Activated CD8-positive, alpha-beta T cell treated with anti-CD3 and anti-CD28 coated beads for 36 hours (primary cell): Measurements from ENCODE around the gene ZNF652. TPM values are rescaled to one million over a fixed set of nuclear protein-coding genes. Genes with fewer than 3 reads are reported as not detected.

ENCODE experiments used
- ATAC-seq: fragments of 200-7000 bp; cut with Tn5 transposase; one replicate; pipeline ENCODE4 v1.10.0; 2021; ENCODE audit warnings: mild to moderate bottlenecking, moderate library complexity
- CTCF ChIA-PET: fragments of 350-600 bp; sonication (Branson Sonifier 250); formaldehyde crosslinking; loops from one replicate; lab custom pipeline; 2021; ENCODE audit warnings: antibody characterized with exemption; lab: Charles Lee
- POLR2A ChIA-PET: fragments of 350-600 bp; sonication (Branson Sonifier 250); formaldehyde crosslinking; loops from one replicate; lab custom pipeline; 2021; ENCODE audit warnings: antibody characterized with exemption; lab: Charles Lee
- DNase-seq: peaks from one replicate; pipeline ENCODE4 v3.0.0-alpha.2; 2020
- H3K27ac Mint-ChIP-seq: one replicate; pipeline ENCODE4 v1.8.0; 2021; ENCODE audit warnings: mild to moderate bottlenecking, mixed read lengths
- H3K27me3 Mint-ChIP-seq: one replicate; pipeline ENCODE4 v1.8.0; 2021; ENCODE audit warnings: mixed read lengths
- H3K36me3 Mint-ChIP-seq: one replicate; pipeline ENCODE4 v1.8.0; 2021; ENCODE audit warnings: low read depth, mixed read lengths
- H3K4me1 Mint-ChIP-seq: one replicate; pipeline ENCODE4 v1.8.0; 2021; ENCODE audit warnings: low read depth, mixed read lengths
- H3K4me3 Mint-ChIP-seq: one replicate; pipeline ENCODE4 v1.8.0; 2021; ENCODE audit warnings: mild to moderate bottlenecking, moderate library complexity, mixed read lengths
- H3K9me3 Mint-ChIP-seq: one replicate; pipeline ENCODE4 v1.8.0; 2021; ENCODE audit warnings: mixed read lengths
- CTCF ChIP-seq: fragments of 200-600 bp; IDR thresholded peaks from one replicate; pipeline ENCODE4 v1.8.0; 2022; ENCODE audit warnings: antibody characterized with exemption, mild to moderate bottlenecking
- intact Hi-C: fragments of 100-400 bp; cut with micrococcal nuclease; formaldehyde crosslinking; loops from one replicate; pipeline ENCODE4 v1.10.0; 2022
- total RNA-seq, 2 experiments: library from RNA; stranded (reverse); gene quantifications; one replicate each; pipeline ENCODE4 v1.2.3, GENCODE V29; 2021

Gene ZNF652
- total RNA-seq, 2 experiments from 2014 or later, result 6.4 to 6.7 TPM

- H3K4me1 Mint-ChIP-seq, result peaks cover 6% of the 10 kb centered on the region
- H3K27ac Mint-ChIP-seq, result no peak overlapping the region
- H3K9me3 Mint-ChIP-seq, result no peaks in the 10 kb centered on the region
- DNase-seq (no peak), ATAC-seq (no peak)
- H3K36me3 Mint-ChIP-seq, result no peaks in the 10 kb centered on the region
- no peak for TF ChIP-seq CTCF
- H3K4me3 Mint-ChIP-seq, result no peak overlapping the region
- ChIA-PET CTCF (interaction anchor here (1.0 to 1.1 kb wide), 2 partner anchors 16 to 20 kb away, joined by 3 read pairs; no protein-coding TSS in a partner anchor), POLR2A (interaction anchor here (1.4 kb wide), 1 partner anchor 119 kb away, joined by 3 read pairs; no protein-coding TSS in a partner anchor)
- intact Hi-C loops, result no loop called here
- H3K27me3 Mint-ChIP-seq, result no peaks in the 10 kb centered on the region
Observed at GRCh38 chr17:49294122-49294521, 67.9 kb downstream of the ZNF652 start.

DNA sequence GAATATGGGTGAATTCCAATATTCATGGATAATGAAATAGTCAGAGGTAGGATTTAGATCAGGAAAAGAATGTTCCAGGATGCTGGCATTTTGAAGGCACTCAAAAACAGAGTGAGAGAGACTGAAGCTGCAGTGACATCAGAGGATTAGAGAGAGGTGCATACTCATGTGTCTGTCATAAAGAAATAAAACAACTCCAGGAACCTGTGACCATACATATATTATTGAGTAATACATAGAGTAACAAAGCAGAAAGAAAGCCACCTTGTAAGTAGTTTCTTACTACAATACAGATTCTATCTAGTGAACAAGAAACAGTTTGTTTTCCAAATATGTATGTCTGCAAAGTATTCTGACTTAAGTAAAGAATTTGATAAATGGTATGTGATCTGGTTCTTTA lies 69.1 kb downstream of the ZNF652 start:
- no peak for DNase-seq
- H3K27ac Mint-ChIP-seq, result no peak overlapping the region
- ATAC-seq, result peak; percentile 24
- no peaks in the 10 kb centered on the region for H3K36me3 Mint-ChIP-seq
- TF ChIP-seq CTCF, result no peak
- ChIA-PET POLR2A (interaction anchor here (1.4 kb wide), 1 partner anchor 118 kb away, joined by 3 read pairs; no protein-coding TSS in a partner anchor), CTCF (interaction anchor here (1.0 to 1.1 kb wide), 3 partner anchors 15 to 113 kb away, joined by 3 read pairs; no protein-coding TSS in a partner anchor)
- intact Hi-C loops, result no loop called here
- H3K4me3 Mint-ChIP-seq, result no peak overlapping the region
- H3K27me3 Mint-ChIP-seq, result no peaks in the 10 kb centered on the region
- peaks cover 6% of the 10 kb centered on the region for H3K4me1 Mint-ChIP-seq
- H3K9me3 Mint-ChIP-seq, result no peaks in the 10 kb centered on the region

- Mint-ChIP-seq H3K4me3 (no peak overlapping the region), H3K27ac (no peak overlapping the region), H3K36me3 (no peaks in the 10 kb centered on the region), H3K9me3 (no peaks in the 10 kb centered on the region), H3K4me1 (peaks cover 6% of the 10 kb centered on the region), H3K27me3 (no peaks in the 10 kb centered on the region)
- intact Hi-C loops, result no loop called here
- DNase-seq (no peak), ATAC-seq (no peak)
- ChIA-PET CTCF (interaction anchor here (0.6 to 4.7 kb wide), 15 partner anchors 8 to 655 kb away, joined by 3 to 34 read pairs (median 4); partner anchors contain the start of gene PHB1), POLR2A (no interaction called here)
- TF ChIP-seq CTCF, result no peak
Observed at GRCh38 chr17:49291929-49292328, 70.1 kb downstream of the ZNF652 start.

- peak; percentile 39 for DNase-seq
- intact Hi-C loops, result no loop called here
- Mint-ChIP-seq H3K9me3 (no peaks in the 10 kb centered on the region), H3K4me3 (no peak overlapping the region), H3K36me3 (no peaks in the 10 kb centered on the region), H3K4me1 (peaks cover 6% of the 10 kb centered on the region), H3K27ac (no peak overlapping the region), H3K27me3 (no peaks in the 10 kb centered on the region)
- ChIA-PET POLR2A (interaction anchor here (0.7 to 2.1 kb wide), 2 partner anchors 31 to 317 kb away, joined by 3 to 7 read pairs; no protein-coding TSS in a partner anchor), CTCF (interaction anchor here (0.7 to 4.7 kb wide), 28 partner anchors 9 to 412 kb away, joined by 3 to 34 read pairs (median 3); no protein-coding TSS in a partner anchor)
- TF ChIP-seq CTCF, result peak; percentile 83
- peak; percentile 45 for ATAC-seq
Observed at GRCh38 chr17:49290690-49291359, 71.2 kb downstream of the ZNF652 start.

DNA sequence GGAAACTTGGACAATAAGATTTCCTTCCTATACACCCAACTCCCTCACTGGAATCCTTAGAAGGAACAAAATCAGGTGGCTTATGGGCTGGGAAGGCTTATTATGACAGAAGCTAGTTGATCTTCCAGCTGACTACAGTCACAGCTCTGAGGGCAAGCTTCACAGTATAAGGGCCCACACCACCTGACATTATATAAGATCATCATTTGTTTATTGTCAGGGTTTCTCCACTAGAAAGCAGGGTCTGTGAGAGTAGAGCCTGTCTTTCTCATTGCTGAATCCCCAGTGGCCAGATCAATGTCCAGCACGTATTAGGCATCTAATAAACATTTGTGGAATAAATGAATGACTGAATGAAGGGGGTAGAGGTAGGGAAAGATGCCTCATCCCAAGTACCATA lies 73.7 kb downstream of the ZNF652 start:
- Mint-ChIP-seq H3K9me3 (no peaks in the 10 kb centered on the region), H3K27me3 (no peaks in the 10 kb centered on the region), H3K4me3 (no peak overlapping the region), H3K36me3 (no peaks in the 10 kb centered on the region), H3K4me1 (no peaks in the 10 kb centered on the region), H3K27ac (no peak overlapping the region)
- DNase-seq (no peak), ATAC-seq (no peak)
- intact Hi-C loops, result no loop called here
- CTCF ChIA-PET, result interaction anchor here (1.4 to 4.7 kb wide), 2 partner anchors 9 to 109 kb away, joined by 8 to 34 read pairs; no protein-coding TSS in a partner anchor
- POLR2A ChIA-PET, result no interaction called here
- no peak for TF ChIP-seq CTCF
